ENCODE measurements around the gene NRXN3. TPM values are rescaled to one million over a fixed set of nuclear protein-coding genes. Genes with fewer than 3 reads are reported as not detected.

Gene NRXN3
- polyA plus RNA-seq, 1 experiment, result 7.0 TPM

DNA sequence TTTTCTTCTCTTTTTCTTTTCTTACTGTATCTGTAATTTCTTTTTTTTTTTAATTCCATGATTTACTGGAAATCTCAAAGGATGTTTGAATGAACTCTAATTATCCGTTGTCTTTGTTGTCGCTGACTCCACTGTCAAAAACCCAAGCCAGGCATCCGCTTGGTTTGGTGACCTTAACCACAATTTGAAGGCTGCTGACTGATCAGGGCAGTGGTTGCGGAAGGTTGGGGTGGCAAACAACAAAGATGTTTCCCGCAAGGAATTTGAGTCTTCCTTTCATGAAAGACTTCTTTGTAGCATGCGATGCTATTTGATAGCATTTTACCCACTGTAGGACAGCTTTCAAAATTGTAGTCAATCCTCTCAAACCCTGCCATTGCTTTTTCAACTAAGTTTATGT is 1027.3 kb downstream of the NRXN3 start:
- no peak overlapping the region for H3K4me3 ChIP-seq (ENCODE audit: low read depth, low read length)
- TF ChIP-seq, protein P1, sequence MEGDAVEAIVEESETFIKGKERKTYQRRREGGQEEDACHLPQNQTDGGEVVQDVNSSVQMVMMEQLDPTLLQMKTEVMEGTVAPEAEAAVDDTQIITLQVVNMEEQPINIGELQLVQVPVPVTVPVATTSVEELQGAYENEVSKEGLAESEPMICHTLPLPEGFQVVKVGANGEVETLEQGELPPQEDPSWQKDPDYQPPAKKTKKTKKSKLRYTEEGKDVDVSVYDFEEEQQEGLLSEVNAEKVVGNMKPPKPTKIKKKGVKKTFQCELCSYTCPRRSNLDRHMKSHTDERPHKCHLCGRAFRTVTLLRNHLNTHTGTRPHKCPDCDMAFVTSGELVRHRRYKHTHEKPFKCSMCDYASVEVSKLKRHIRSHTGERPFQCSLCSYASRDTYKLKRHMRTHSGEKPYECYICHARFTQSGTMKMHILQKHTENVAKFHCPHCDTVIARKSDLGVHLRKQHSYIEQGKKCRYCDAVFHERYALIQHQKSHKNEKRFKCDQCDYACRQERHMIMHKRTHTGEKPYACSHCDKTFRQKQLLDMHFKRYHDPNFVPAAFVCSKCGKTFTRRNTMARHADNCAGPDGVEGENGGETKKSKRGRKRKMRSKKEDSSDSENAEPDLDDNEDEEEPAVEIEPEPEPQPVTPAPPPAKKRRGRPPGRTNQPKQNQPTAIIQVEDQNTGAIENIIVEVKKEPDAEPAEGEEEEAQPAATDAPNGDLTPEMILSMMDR (IDR thresholded peaks at IDR 0.05; ENCODE audit: insufficient read depth, low read depth, low read length), result no peak
- POLR2A ChIA-PET, result no interaction called here
- CTCF ChIA-PET, result no interaction called here
- no peak for DNase-seq (ENCODE audit: low read depth)
- H3K36me3 ChIP-seq (ENCODE audit: control insufficient read depth, insufficient read depth, low read length), result no peaks in the 10 kb centered on the region
- no peaks in the 10 kb centered on the region for H3K27me3 ChIP-seq (ENCODE audit: control insufficient read depth, insufficient read depth, low read length)

DNA sequence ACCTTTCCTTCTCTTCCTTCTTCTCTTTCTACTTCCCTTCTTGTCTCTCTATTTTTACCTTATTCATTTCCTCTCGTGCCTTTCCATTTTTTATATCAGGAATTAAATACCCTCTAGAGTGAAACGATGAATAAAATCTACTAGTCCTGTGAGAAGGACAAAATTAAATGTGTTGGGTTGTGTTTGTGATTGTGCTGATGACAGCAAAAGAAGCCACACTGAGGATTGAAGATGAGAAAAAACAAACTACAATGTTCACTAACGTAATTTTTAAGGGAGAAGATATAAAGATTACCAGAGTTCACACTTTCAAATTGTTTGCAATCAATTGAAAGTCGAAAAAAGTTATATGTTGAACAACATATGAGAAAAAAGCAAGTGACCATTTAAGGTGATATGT is 1029.0 kb downstream of the NRXN3 start:
- Histone ChIP-seq H3K36me3 (ENCODE audit: control insufficient read depth, insufficient read depth, low read length) (no peaks in the 10 kb centered on the region), H3K27me3 (ENCODE audit: control insufficient read depth, insufficient read depth, low read length) (no peaks in the 10 kb centered on the region), H3K4me3 (ENCODE audit: low read depth, low read length) (no peak overlapping the region)
- TF ChIP-seq, protein P1 (IDR thresholded peaks at IDR 0.05; ENCODE audit: insufficient read depth, low read depth, low read length), result no peak
- ChIA-PET CTCF (no interaction called here), POLR2A (no interaction called here)
- DNase-seq (ENCODE audit: low read depth), result no peak

DNA sequence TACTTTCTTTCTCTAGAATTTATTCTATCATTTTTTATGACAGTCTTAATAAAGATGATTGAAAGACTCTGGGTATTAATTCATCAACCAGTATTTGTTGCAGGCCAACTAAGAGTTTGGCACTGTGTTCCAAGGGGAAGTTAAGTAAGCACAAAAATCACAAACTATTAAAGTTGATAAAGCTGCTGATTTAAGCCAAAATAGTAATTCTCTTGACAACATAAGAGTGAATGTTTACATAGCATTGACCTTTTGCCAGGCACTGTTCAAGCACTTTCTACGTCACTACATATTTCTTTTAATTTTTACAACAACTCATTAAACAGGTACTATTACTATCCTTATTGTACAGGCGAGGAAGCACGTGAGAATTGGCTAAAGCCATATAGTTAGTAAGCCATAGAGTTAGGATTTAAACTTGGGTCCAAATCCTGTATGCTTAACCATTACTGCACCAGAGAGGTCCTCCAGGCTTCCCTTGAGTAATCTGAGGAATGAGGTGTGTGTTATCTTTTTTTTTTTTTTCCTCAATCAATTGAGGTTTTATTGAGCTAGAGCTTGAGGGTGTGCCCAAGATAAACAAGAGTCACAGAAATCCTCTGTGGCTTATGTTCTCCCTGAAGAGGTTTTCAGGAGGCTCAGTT is 1031.5 kb downstream of the NRXN3 start:
- CTCF ChIA-PET, result no interaction called here
- Histone ChIP-seq H3K27me3 (ENCODE audit: control insufficient read depth, insufficient read depth, low read length) (no peaks in the 10 kb centered on the region), H3K36me3 (ENCODE audit: control insufficient read depth, insufficient read depth, low read length) (no peaks in the 10 kb centered on the region), H3K4me3 (ENCODE audit: low read depth, low read length) (no peak overlapping the region)
- POLR2A ChIA-PET, result no interaction called here
- TF ChIP-seq, protein P1 (IDR thresholded peaks at IDR 0.05; ENCODE audit: insufficient read depth, low read depth, low read length), result no peak
- DNase-seq (ENCODE audit: low read depth), result no peak

DNA sequence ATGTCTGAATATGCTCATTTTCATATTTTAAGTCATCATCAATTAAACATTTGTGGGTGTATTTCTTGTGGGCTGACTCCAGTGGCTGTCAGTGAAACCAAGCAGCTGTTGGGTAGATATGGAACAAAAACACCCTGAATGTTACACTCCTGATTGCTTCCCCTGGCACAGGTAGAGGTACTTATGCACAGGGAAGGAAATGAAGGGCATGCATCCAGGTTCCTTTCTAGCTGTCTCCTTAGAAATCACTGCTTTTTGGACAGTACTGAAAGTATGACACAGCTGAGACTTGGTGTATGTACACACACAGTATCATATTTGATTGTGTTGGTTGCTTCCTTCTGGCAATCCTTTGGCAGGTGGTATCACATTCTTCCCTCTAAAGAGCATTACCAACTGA is 1034.4 kb downstream of the NRXN3 start:
- Histone ChIP-seq H3K36me3 (ENCODE audit: control insufficient read depth, insufficient read depth, low read length) (no peaks in the 10 kb centered on the region), H3K4me3 (ENCODE audit: low read depth, low read length) (no peak overlapping the region), H3K27me3 (ENCODE audit: control insufficient read depth, insufficient read depth, low read length) (no peaks in the 10 kb centered on the region)
- DNase-seq (ENCODE audit: low read depth), result no peak
- TF ChIP-seq, protein P1 (IDR thresholded peaks at IDR 0.05; ENCODE audit: insufficient read depth, low read depth, low read length), result no peak
- ChIA-PET POLR2A (no interaction called here), CTCF (interaction anchor here (0.6 kb wide), 1 partner anchor 378 kb away, joined by 4 read pairs; no protein-coding TSS in a partner anchor)

DNA sequence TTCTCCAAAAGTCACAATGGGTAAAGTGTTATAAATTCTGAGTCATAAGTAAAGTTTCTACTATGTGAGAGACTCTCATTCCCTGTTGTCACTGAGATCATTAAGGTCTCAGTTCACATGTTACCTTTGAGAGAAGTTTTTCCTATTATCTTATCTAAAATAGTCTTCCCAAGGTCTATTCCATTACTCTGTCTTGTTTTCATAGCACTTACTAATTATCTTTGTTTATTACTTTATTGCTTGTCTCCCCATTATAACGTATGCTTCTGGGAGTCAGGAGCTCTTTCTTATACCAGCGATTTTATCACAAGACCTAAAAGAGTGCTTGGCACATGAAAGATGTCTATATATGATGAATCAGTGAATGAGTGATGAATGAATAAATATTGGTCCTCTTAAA is 1039.2 kb downstream of the NRXN3 start:
- no peak for DNase-seq (ENCODE audit: low read depth)
- ChIA-PET POLR2A (no interaction called here), CTCF (no interaction called here)
- Histone ChIP-seq H3K27me3 (ENCODE audit: control insufficient read depth, insufficient read depth, low read length) (no peaks in the 10 kb centered on the region), H3K4me3 (ENCODE audit: low read depth, low read length) (no peak overlapping the region), H3K36me3 (ENCODE audit: control insufficient read depth, insufficient read depth, low read length) (no peaks in the 10 kb centered on the region)
- TF ChIP-seq, protein P1 (IDR thresholded peaks at IDR 0.05; ENCODE audit: insufficient read depth, low read depth, low read length), result no peak

All from BJ (cell line).